Peyer's patch (tissue), 4 donors: ENCODE results near the gene IGFBP3. TPM values are rescaled to one million over a fixed set of nuclear protein-coding genes. Genes with fewer than 3 reads are reported as not detected.

ENCODE experiments used
- DNase-seq, 3 donors: peaks; one replicate each; pipeline ENCODE4 v3.0.0-alpha.2; 2017 to 2019
- H3K27ac ChIP-seq, 4 donors: fragments of 200-600 bp; sonication (generic); one replicate each; pipeline ENCODE4 v1.5.1; 2016 to 2019
- H3K27me3 ChIP-seq, 2 donors: fragments of 200-600 bp; sonication (generic); one replicate each; pipeline ENCODE4 v1.5.1; 2019
- H3K36me3 ChIP-seq, 3 donors: fragments of 200-600 bp; sonication (generic); one replicate each; pipeline ENCODE4 v1.5.1; 2016 to 2019
- H3K4me1 ChIP-seq, 4 donors: fragments of 200-600 bp; sonication (generic); one replicate each; pipeline ENCODE4 v1.5.1; 2016 to 2019
- H3K4me3 ChIP-seq, 4 donors: fragments of 200-600 bp; sonication (generic); 1 replicate in 3 of 4; 2 replicates in 1 of 4; pipeline ENCODE4 v1.5.1; 2016 to 2019; ENCODE audit warnings: mild to moderate bottlenecking in 1 of 4
- H3K9me3 ChIP-seq, 4 donors: fragments of 200-600 bp; sonication (generic); one replicate each; pipeline ENCODE4 v1.5.1; 2016 to 2019; ENCODE audit warnings: mild to moderate bottlenecking in 1 of 4
- POLR2A ChIP-seq, 2 donors: fragments of 450-650 bp; IDR thresholded peaks; one replicate each; pipeline ENCODE4 v1.5.1; 2017; ENCODE audit warnings: antibody characterized with exemption in 2 of 2, mild to moderate bottlenecking in 2 of 2, moderate library complexity in 2 of 2
- total RNA-seq, 4 donors: library from RNA; depleted of rRNA; stranded (reverse); fragments of >200 nt; gene quantifications; one replicate each; pipeline ENCODE4 v1.1.0, GENCODE V29; 2016
- TF ChIP-seq, protein P1 (sequence below), 6 experiments: fragments of 450-650 bp in 4 of 6; fragments of 200-600 bp in 2 of 6; sonication (generic) in 1 of 6; IDR thresholded peaks; one replicate each; pipeline ENCODE4 v1.5.1; 2017 to 2019; ENCODE audit warnings: antibody characterized with exemption in 6 of 6, mild to moderate bottlenecking in 3 of 6, moderate library complexity in 1 of 6

IGFBP3 gene
- total RNA-seq, 4 donors from 2014 or later = 14.4 to 82.2 (median 35.1) TPM

DNA sequence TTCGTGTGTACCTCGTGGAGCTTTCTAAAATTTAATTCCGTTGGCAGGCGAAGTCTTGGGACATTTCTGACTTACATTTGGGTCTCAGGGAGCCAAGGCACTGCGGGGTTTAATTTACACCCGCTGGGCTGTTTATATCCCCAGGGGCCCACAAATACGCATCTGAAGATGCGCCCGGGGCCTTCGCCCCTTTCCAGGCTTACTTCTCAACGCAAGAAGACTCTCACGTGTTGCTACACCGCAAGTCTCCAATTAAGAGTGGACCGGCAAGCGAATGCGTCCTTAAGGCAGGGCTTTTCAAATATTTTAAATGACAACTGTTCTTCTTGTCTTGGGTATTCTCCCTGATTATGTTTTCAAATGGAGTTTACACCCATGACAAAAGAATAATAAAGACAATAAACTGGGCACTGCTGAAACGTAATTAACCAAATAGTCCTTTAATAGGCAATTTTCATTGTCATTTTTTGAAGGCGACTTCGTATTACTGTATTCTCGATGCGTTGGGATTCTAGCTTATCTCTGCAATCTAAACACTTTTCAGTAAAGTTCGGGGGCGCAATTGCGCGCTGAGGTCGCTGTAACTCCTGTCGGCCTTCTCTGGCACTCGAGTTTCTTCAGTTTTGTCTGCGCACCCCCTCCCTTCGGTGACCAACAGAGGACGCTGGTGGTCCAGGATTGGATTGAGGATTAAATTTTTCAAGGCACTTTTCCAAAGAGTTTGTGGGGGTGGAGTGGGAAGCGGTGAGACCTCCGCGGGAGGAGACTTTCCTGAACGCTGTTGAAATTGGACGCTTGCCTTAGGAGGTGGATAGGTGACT, 837 bp upstream of the IGFBP3 start:
- Histone ChIP-seq H3K4me3 (peak overlapping the region in 3 of 4 donors; percentile 43 to 62 (median 55)), H3K9me3 (no peaks in the 10 kb centered on the region), H3K27me3 (no peaks in the 10 kb centered on the region), H3K27ac (peak overlapping the region; percentile 38 to 67 (median 62)), H3K36me3 (no peaks in the 10 kb centered on the region), H3K4me1 (peaks cover 0 to 38% (median 4%) of the 10 kb centered on the region in 4 donors)
- DNase-seq = peak in 1 of 3 donors; percentile 66
- TF ChIP-seq POLR2A (IDR thresholded peaks at IDR 0.05) = no peak
- TF ChIP-seq, protein P1, sequence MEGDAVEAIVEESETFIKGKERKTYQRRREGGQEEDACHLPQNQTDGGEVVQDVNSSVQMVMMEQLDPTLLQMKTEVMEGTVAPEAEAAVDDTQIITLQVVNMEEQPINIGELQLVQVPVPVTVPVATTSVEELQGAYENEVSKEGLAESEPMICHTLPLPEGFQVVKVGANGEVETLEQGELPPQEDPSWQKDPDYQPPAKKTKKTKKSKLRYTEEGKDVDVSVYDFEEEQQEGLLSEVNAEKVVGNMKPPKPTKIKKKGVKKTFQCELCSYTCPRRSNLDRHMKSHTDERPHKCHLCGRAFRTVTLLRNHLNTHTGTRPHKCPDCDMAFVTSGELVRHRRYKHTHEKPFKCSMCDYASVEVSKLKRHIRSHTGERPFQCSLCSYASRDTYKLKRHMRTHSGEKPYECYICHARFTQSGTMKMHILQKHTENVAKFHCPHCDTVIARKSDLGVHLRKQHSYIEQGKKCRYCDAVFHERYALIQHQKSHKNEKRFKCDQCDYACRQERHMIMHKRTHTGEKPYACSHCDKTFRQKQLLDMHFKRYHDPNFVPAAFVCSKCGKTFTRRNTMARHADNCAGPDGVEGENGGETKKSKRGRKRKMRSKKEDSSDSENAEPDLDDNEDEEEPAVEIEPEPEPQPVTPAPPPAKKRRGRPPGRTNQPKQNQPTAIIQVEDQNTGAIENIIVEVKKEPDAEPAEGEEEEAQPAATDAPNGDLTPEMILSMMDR (IDR thresholded peaks at IDR 0.05) = peak in 5 of 6 experiments; percentile 37 to 67 (median 56)

GRCh38 chr7:45921381-45921698, 268 bp upstream of the IGFBP3 start:
- H3K27me3 ChIP-seq = no peaks in the 10 kb centered on the region
- H3K27ac ChIP-seq = peak overlapping the region; percentile 3 to 67 (median 62)

GRCh38 chr7:45919993-45920459, 1.0 kb downstream of the IGFBP3 start:
- DNase-seq = no peak
- Histone ChIP-seq H3K4me3 (peak overlapping the region; percentile 40 to 62 (median 49)), H3K27ac (no peak overlapping the region), H3K4me1 (peaks cover 0 to 38% (median 4%) of the 10 kb centered on the region in 4 donors), H3K36me3 (no peaks in the 10 kb centered on the region), H3K27me3 (no peaks in the 10 kb centered on the region), H3K9me3 (no peaks in the 10 kb centered on the region)
- TF ChIP-seq, protein P1 (IDR thresholded peaks at IDR 0.05) = no peak
- TF ChIP-seq POLR2A (IDR thresholded peaks at IDR 0.05) = no peak

More at GRCh38 chr7:45921381-45921698, 268 bp upstream of the IGFBP3 start:
- Histone ChIP-seq H3K9me3 (no peaks in the 10 kb centered on the region), H3K4me1 (peaks cover 0 to 38% (median 4%) of the 10 kb centered on the region in 4 donors), H3K36me3 (no peaks in the 10 kb centered on the region), H3K4me3 (peak overlapping the region; percentile 40 to 62 (median 49))
- TF ChIP-seq, protein P1 (IDR thresholded peaks at IDR 0.05) = no peak
- no peak for TF ChIP-seq POLR2A (IDR thresholded peaks at IDR 0.05)
- no peak for DNase-seq

- no peak for DNase-seq
- no peaks in the 10 kb centered on the region for H3K27me3 ChIP-seq
- H3K27ac ChIP-seq = no peak overlapping the region
- H3K36me3 ChIP-seq = no peaks in the 10 kb centered on the region
- H3K4me3 ChIP-seq = peak overlapping the region in 3 of 4 donors; percentile 5 to 62 (median 55)
- TF ChIP-seq, protein P1 (IDR thresholded peaks at IDR 0.05) = no peak
- no peak for TF ChIP-seq POLR2A (IDR thresholded peaks at IDR 0.05)
- no peaks in the 10 kb centered on the region for H3K9me3 ChIP-seq
- H3K4me1 ChIP-seq = peaks cover 0 to 38% (median 4%) of the 10 kb centered on the region in 4 donors
These were observed 1.8 kb downstream of the IGFBP3 start for GRCh38 chr7:45919231-45919784.

GRCh38 chr7:45918556-45918955, 2.5 kb downstream of the IGFBP3 start:
- DNase-seq = no peak
- no peaks in the 10 kb centered on the region for H3K27me3 ChIP-seq
- no peak for TF ChIP-seq POLR2A (IDR thresholded peaks at IDR 0.05)
- TF ChIP-seq, protein P1 (IDR thresholded peaks at IDR 0.05) = no peak
- H3K4me1 ChIP-seq = peaks cover 0 to 38% (median 4%) of the 10 kb centered on the region in 4 donors
- H3K36me3 ChIP-seq = no peaks in the 10 kb centered on the region
- no peak overlapping the region for H3K27ac ChIP-seq
- peak overlapping the region in 1 of 4 donors; percentile 13 for H3K4me3 ChIP-seq
- no peaks in the 10 kb centered on the region for H3K9me3 ChIP-seq
